Measurements from ENCODE around the gene HTRA1.

The HTRA1 gene

DNA sequence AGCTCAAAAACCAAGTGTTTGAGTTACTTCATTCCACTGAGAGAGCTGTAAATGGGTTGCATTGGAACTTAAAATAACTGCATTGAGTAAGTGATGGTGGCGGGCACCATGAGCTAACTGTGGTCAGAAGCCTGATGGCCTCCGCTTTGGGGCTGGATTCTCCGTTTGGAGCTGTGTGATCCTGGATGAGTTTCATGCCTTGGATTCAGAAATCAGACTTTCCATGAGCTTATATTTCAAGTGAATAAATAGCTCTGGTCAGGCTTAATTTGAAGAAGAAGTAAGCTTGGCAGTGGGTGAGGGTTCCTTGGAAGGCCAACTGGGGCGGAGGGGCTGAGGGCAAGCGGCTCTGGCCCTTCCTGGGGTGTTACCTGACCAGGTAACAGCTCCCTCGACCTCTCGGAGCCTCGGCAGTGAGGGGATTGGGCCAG, 5.6 kb downstream of the HTRA1 start:
- H2BK5ac ChIP-seq (ENCODE audit: low read length): no peak overlapping the region
- H2BK120ac ChIP-seq (ENCODE audit: low read depth, low read length): no peak overlapping the region
- no peaks in the 10 kb centered on the region for H3K4me1 ChIP-seq (ENCODE audit: control insufficient read depth, low read depth, low read length)
- no CpG with 5 or more reads among the region's 8 CpGs for WGBS (ENCODE audit: extremely low coverage, insufficient coverage, low lambda C conversion rate)
- no peak overlapping the region for H3K4ac ChIP-seq (ENCODE audit: low read depth, low read length)
- H3K79me1 ChIP-seq (ENCODE audit: low read length): no peaks in the 10 kb centered on the region
- H2BK15ac ChIP-seq (replicated peaks; ENCODE audit: low read depth): no peak overlapping the region
- no peak overlapping the region for H4K5ac ChIP-seq (ENCODE audit: low read length)
- no peaks in the 10 kb centered on the region for H3K79me2 ChIP-seq (ENCODE audit: control insufficient read depth, insufficient read depth, low read length)
- H3K23ac ChIP-seq (ENCODE audit: low read length): no peak overlapping the region
- H3K56ac ChIP-seq (ENCODE audit: low read length): no peak overlapping the region
- no peak overlapping the region for H3K18ac ChIP-seq (ENCODE audit: low read length)
- no peak overlapping the region for H3K27ac ChIP-seq (ENCODE audit: low read depth, low read length)
- H2AK5ac ChIP-seq (ENCODE audit: low read length): no peak overlapping the region
- no peak overlapping the region for H3K4me2 ChIP-seq (ENCODE audit: low read length)
- no peaks in the 10 kb centered on the region for H3K36me3 ChIP-seq (ENCODE audit: control insufficient read depth, insufficient read depth, low read length)
- no peak for DNase-seq
- H4K8ac ChIP-seq (ENCODE audit: low read depth, low read length): no peak overlapping the region
- H3K27me3 ChIP-seq (ENCODE audit: insufficient read depth, low read length, poor library complexity): peaks cover 22% of the 10 kb centered on the region
- no peak overlapping the region for H3K4me3 ChIP-seq (ENCODE audit: low read length)
- H3K9ac ChIP-seq (ENCODE audit: low read length): no peak overlapping the region

DNA sequence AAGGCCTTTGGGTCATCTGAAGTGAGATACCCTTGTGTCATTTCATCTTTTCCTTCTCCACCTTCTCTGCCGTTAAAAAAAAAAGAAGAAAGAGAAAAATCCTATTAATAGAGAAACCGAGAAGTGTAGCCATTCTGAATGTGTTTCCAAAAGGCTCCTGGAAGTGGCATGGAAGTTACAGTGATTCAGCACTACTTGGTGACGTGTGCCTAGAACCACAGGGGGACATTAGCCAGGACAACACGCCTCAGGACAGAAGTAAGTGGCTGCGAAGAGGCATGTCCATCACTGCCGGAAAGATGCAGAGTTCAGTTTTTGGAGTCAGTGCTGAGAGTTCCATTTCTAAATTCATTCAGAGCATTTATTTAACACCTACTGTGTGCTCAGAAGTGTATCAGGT, 6.3 kb downstream of the HTRA1 start:
- Histone ChIP-seq H3K36me3 (ENCODE audit: control insufficient read depth, insufficient read depth, low read length) (no peaks in the 10 kb centered on the region), H2BK120ac (ENCODE audit: low read depth, low read length) (no peak overlapping the region), H3K27ac (ENCODE audit: low read depth, low read length) (no peak overlapping the region), H3K9ac (ENCODE audit: low read length) (no peak overlapping the region), H3K4me2 (ENCODE audit: low read length) (no peak overlapping the region), H3K4ac (ENCODE audit: low read depth, low read length) (no peak overlapping the region), H3K23ac (ENCODE audit: low read length) (no peak overlapping the region), H3K18ac (ENCODE audit: low read length) (no peak overlapping the region), H3K56ac (ENCODE audit: low read length) (no peak overlapping the region), H3K4me1 (ENCODE audit: control insufficient read depth, low read depth, low read length) (no peaks in the 10 kb centered on the region), H3K27me3 (ENCODE audit: insufficient read depth, low read length, poor library complexity) (peaks cover 15% of the 10 kb centered on the region), H3K79me1 (ENCODE audit: low read length) (no peaks in the 10 kb centered on the region), H3K79me2 (ENCODE audit: control insufficient read depth, insufficient read depth, low read length) (no peaks in the 10 kb centered on the region), H2BK5ac (ENCODE audit: low read length) (no peak overlapping the region), H2AK5ac (ENCODE audit: low read length) (no peak overlapping the region), H2BK15ac (replicated peaks; ENCODE audit: low read depth) (no peak overlapping the region), H4K5ac (ENCODE audit: low read length) (no peak overlapping the region), H3K4me3 (ENCODE audit: low read length) (no peak overlapping the region), H4K8ac (ENCODE audit: low read depth, low read length) (no peak overlapping the region)
- WGBS (ENCODE audit: extremely low coverage, insufficient coverage, low lambda C conversion rate): no CpG with 5 or more reads among the region's 6 CpGs
- no peak for DNase-seq

DNA sequence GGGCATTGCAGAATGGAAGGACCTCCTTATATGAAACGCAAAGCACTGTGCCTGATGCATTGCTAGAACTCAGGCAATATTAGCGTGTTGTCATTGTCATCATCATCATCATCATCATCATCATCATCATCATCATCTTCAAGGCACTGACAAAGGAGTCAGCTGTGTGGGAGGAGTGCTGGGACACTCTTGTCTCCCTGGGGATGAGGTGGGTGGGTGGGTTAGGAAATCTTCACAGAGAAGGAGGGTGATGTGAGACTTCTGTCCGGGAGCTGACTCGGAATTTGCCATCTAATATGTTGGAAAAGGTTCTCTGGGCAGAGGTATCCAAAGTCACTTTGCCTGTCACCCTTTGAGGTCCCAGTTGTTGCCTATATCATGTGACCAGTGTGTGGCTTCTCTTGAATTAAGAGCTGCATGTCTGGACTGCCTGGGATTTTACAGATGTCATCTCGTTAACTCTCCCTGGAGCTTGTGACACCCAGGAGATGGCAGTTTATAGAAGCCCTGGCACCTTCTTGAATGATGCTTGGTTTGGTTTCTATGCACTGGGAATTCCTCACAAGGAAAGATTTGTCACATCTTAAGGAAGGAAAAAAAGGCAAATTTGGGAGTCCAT, 7.1 kb downstream of the HTRA1 start:
- H4K5ac ChIP-seq (ENCODE audit: low read length): no peak overlapping the region
- no CpG with 5 or more reads among the region's 5 CpGs for WGBS (ENCODE audit: extremely low coverage, insufficient coverage, low lambda C conversion rate)
- H3K4me1 ChIP-seq (ENCODE audit: control insufficient read depth, low read depth, low read length): no peaks in the 10 kb centered on the region
- no peak overlapping the region for H2BK120ac ChIP-seq (ENCODE audit: low read depth, low read length)
- no peak overlapping the region for H3K4ac ChIP-seq (ENCODE audit: low read depth, low read length)
- H3K36me3 ChIP-seq (ENCODE audit: control insufficient read depth, insufficient read depth, low read length): no peaks in the 10 kb centered on the region
- H3K27me3 ChIP-seq (ENCODE audit: insufficient read depth, low read length, poor library complexity): peaks cover 8% of the 10 kb centered on the region
- H4K8ac ChIP-seq (ENCODE audit: low read depth, low read length): no peak overlapping the region
- H3K27ac ChIP-seq (ENCODE audit: low read depth, low read length): no peak overlapping the region
- no peak overlapping the region for H2BK5ac ChIP-seq (ENCODE audit: low read length)
- H3K18ac ChIP-seq (ENCODE audit: low read length): no peak overlapping the region
- H2BK15ac ChIP-seq (replicated peaks; ENCODE audit: low read depth): no peak overlapping the region
- no peak overlapping the region for H3K56ac ChIP-seq (ENCODE audit: low read length)
- no peak overlapping the region for H2AK5ac ChIP-seq (ENCODE audit: low read length)
- no peak overlapping the region for H3K9ac ChIP-seq (ENCODE audit: low read length)
- H3K79me2 ChIP-seq (ENCODE audit: control insufficient read depth, insufficient read depth, low read length): no peaks in the 10 kb centered on the region
- no peak overlapping the region for H3K23ac ChIP-seq (ENCODE audit: low read length)
- H3K4me2 ChIP-seq (ENCODE audit: low read length): no peak overlapping the region
- no peak overlapping the region for H3K4me3 ChIP-seq (ENCODE audit: low read length)
- no peaks in the 10 kb centered on the region for H3K79me1 ChIP-seq (ENCODE audit: low read length)
- DNase-seq: no peak

DNA sequence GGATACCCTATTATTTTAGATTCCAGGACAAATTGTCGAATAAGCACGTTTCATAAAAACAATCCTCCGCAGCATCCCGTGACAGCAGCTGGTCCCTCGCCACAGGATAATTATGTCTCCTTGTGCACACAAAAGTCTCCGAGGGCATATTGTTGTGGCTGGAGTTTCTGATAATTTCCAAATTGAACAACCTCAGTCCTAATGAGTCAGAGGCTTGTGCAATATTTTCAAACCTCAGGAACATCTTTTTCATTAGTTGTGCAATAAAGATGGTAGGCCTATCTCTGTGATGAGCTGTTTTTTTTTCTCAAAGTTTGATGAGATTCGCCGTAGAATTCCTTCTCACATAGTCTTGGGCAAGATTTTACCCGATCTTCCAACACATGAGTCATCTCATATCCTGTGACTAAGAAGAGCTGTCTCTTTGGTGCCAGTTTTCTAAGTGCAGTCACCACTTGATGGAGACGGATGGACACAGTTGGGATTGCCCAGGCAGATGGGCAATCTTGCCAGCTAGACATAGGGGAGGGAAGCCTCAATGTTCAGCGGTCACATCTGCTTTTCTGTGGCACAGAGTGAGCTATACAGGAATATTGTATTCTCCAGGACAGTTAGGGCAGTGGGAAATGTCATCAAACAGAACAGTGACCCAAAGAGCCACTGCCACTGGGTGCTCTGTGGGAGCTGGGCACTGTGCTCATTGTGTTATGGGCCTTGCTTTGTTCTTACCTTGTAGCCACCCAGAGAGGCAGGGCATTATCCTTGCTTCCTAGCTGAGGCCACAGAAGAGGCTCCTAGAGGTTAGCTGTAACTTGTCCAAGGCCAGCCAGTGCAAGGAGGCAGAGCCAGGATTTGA, 7.8 kb downstream of the HTRA1 start:
- WGBS (ENCODE audit: extremely low coverage, insufficient coverage, low lambda C conversion rate): no CpG with 5 or more reads among the region's 11 CpGs
- Histone ChIP-seq H3K23ac (ENCODE audit: low read length) (no peak overlapping the region), H3K4ac (ENCODE audit: low read depth, low read length) (no peak overlapping the region), H3K27ac (ENCODE audit: low read depth, low read length) (no peak overlapping the region), H2BK15ac (replicated peaks; ENCODE audit: low read depth) (no peak overlapping the region), H2BK120ac (ENCODE audit: low read depth, low read length) (no peak overlapping the region), H4K8ac (ENCODE audit: low read depth, low read length) (no peak overlapping the region), H3K4me2 (ENCODE audit: low read length) (no peak overlapping the region), H2BK5ac (ENCODE audit: low read length) (no peak overlapping the region), H3K56ac (ENCODE audit: low read length) (no peak overlapping the region), H2AK5ac (ENCODE audit: low read length) (no peak overlapping the region), H3K4me1 (ENCODE audit: control insufficient read depth, low read depth, low read length) (no peaks in the 10 kb centered on the region), H3K79me2 (ENCODE audit: control insufficient read depth, insufficient read depth, low read length) (no peaks in the 10 kb centered on the region), H3K9ac (ENCODE audit: low read length) (no peak overlapping the region), H3K18ac (ENCODE audit: low read length) (no peak overlapping the region), H3K27me3 (ENCODE audit: insufficient read depth, low read length, poor library complexity) (peaks cover 2% of the 10 kb centered on the region), H3K36me3 (ENCODE audit: control insufficient read depth, insufficient read depth, low read length) (no peaks in the 10 kb centered on the region), H4K5ac (ENCODE audit: low read length) (no peak overlapping the region), H3K4me3 (ENCODE audit: low read length) (no peak overlapping the region), H3K79me1 (ENCODE audit: low read length) (no peaks in the 10 kb centered on the region)
- no peak for DNase-seq

DNA sequence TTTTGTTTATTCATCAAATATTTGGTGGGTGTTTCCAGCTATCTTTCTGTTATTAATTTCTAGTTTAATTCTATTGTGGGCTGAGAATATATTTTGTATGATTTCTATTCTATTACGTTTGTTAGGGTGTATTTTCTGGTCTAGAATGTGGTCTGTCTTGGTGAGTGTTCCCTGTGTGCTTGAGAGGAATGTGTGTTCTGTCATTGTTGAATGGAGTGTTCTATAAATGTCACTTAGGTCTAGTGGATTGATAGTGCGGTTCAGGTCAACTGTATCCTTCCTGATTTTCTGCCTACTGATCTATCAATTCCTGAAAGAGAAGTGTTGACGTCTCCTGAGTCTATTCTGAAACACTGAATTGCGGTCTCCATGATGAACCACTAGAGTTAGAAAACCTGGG, 8.5 kb downstream of the HTRA1 start:
- no peak overlapping the region for H3K23ac ChIP-seq (ENCODE audit: low read length)
- no peak overlapping the region for H2AK5ac ChIP-seq (ENCODE audit: low read length)
- H3K9ac ChIP-seq (ENCODE audit: low read length): no peak overlapping the region
- no peak overlapping the region for H3K4me3 ChIP-seq (ENCODE audit: low read length)
- no peak overlapping the region for H2BK5ac ChIP-seq (ENCODE audit: low read length)
- no peak overlapping the region for H4K5ac ChIP-seq (ENCODE audit: low read length)
- no peak for DNase-seq
- H2BK120ac ChIP-seq (ENCODE audit: low read depth, low read length): no peak overlapping the region
- no peak overlapping the region for H2BK15ac ChIP-seq (replicated peaks; ENCODE audit: low read depth)
- no CpG with 5 or more reads among the region's 4 CpGs for WGBS (ENCODE audit: extremely low coverage, insufficient coverage, low lambda C conversion rate)
- no peaks in the 10 kb centered on the region for H3K79me2 ChIP-seq (ENCODE audit: control insufficient read depth, insufficient read depth, low read length)
- H3K27me3 ChIP-seq (ENCODE audit: insufficient read depth, low read length, poor library complexity): no peaks in the 10 kb centered on the region
- no peak overlapping the region for H3K27ac ChIP-seq (ENCODE audit: low read depth, low read length)
- H3K4ac ChIP-seq (ENCODE audit: low read depth, low read length): no peak overlapping the region
- no peak overlapping the region for H3K4me2 ChIP-seq (ENCODE audit: low read length)
- H4K8ac ChIP-seq (ENCODE audit: low read depth, low read length): no peak overlapping the region
- no peaks in the 10 kb centered on the region for H3K36me3 ChIP-seq (ENCODE audit: control insufficient read depth, insufficient read depth, low read length)
- H3K18ac ChIP-seq (ENCODE audit: low read length): no peak overlapping the region
- H3K56ac ChIP-seq (ENCODE audit: low read length): no peak overlapping the region
- H3K79me1 ChIP-seq (ENCODE audit: low read length): no peaks in the 10 kb centered on the region
- no peaks in the 10 kb centered on the region for H3K4me1 ChIP-seq (ENCODE audit: control insufficient read depth, low read depth, low read length)

Measured in mesendoderm (in vitro differentiated cells).